HG02981 (cell line): ENCODE data around the gene FZD2.
"Not testable (repeated sequence)": the region's sequence is repeated elsewhere in the genome, so short reads cannot be mapped to it uniquely, and the experiment has no call there.

Experiments used
- ATAC-seq: cut with Tn5 transposase; IDR thresholded peaks from one replicate; pipeline ENCODE4 v1.9.1; 2021; ENCODE audit warnings: mild to moderate bottlenecking, moderate library complexity; ENCODE audit not compliant: unreplicated experiment

FZD2 gene

DNA sequence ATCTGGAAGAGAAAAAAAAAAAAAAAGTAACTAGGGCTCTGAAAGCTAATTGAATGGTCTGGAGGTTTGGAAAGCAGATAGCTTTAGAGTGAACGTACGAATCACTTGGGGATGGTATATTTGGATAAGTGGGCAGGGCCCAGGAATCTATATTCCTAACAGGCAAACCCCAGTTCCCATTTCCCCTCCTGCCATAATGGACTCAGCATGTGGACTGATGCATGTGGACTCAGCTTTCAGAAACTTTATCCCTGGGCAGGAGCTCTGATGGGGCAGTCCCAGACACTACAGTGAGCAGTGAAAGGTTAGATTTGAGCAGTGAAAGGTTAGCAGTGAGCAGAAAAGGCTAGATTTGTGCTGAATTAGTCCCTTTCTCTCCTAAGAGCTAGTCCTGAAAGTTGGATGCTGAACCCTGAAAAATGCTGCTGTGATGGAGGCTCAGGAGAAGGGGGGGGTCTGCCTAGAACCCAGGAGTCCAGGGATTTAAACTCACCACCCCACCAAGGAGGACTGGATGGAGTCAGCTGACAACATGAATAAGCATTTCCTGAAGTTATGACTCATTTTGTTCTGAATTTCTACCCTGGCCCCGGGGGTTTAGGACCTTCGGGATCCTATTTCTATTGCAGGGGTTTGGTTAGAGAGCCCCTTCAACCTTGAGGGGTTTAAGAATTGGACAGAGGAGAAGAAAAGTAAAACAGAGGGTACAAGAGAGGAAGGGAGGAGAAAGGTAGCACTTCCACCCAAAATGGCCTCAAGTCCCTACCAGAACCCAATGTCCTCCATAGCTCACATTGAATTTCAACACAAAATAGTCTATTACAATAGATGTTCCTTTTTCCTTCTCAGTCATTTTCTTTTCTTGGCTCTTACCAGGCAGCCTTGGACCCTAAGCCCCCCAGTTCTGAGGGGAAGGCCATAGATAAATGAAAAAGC, 10.3 kb upstream of the FZD2 start:
- no peak for ATAC-seq

DNA sequence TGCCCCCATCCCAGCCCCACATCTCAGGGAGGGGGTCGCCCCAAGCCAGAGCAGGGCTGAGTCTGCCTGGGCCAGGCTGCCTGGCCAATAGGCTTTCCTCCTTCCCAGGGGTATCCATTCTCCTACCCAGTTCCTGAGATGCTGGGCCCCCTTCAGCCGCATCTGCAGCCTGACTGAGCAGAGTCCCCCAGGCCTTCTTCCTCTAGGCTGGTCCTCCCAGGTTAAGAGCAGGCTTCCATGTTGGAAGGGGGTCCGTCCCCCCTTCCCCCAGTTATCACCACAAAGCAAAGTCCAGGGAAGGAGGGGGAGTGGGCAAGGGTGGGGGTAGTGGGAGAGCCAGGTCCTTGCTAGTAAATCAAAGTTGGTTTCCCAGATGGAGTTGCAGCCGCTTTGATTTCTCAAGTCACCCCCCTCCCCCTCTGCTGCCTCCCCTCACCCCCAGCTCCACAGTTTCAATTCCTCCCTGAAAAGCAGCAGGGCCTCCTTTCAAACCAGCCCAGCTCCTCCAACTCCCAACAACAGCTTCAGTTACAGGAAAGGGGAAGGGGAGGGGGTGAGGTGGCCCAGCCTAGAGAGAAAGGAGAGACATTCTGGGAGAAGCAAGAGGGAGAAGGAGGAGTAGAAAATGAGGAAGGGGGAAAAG, 9.5 kb upstream of the FZD2 start:
- ATAC-seq = no peak

DNA sequence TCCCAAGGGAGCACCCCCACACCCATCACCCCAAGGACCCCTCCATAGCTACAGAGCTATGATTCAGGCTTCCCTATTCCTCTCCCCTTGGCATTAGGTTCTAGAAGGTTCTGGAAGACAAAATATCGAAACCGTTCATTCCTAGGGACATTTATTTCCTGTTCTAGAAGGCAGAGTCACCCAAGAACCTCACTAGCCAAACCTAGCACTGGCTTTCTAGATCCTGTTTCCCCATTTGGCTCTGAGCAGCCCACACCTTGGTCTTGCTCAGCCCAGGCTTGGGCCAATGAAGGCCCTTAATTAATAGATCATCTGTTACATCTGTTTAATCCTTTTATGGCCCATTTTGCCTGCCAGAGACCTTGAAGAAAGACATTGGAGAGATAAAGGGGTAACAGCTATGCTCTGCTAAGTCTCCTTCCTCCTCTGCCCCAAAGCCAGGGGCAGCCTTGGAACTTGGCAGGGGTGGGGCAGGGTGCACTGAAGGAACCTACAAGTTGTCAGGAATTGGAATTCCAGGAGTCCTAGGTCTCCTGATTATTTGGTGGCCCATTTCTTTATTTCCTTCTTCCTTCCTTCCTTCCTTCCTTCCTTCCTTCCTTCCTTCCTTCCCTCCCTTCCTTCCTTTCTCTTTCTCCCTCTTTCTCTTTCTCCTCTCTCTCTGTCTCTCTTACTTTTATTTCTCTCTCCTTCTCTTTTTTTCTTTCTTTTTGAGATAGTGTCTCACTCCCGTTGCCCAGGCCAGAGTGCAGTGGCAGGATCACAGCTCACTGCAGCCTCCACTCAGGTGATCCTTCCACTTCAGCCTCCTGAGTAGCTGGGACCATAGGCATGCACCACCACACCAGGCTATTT, 8.7 kb upstream of the FZD2 start:
- no peak for ATAC-seq

DNA sequence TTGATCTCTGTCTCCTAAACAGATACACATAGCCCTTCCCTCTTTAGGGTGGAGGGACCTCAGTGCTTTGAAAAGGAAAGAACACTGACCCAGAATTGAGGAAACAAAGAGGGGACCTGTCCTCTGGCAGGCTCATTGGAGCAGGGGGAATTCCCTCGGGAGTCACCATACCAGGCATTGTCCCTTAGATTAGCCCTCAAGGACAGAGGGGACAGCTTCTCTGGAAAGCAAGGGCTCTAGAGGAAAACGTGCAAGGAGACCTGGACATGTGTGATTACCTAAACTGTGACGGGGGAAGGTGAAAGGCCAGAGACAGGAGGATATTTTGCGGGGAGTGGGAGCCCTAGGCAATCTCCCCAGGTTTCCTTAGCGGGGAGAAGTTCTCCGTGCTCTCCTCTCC, 7.6 kb upstream of the FZD2 start:
- no peak for ATAC-seq

DNA sequence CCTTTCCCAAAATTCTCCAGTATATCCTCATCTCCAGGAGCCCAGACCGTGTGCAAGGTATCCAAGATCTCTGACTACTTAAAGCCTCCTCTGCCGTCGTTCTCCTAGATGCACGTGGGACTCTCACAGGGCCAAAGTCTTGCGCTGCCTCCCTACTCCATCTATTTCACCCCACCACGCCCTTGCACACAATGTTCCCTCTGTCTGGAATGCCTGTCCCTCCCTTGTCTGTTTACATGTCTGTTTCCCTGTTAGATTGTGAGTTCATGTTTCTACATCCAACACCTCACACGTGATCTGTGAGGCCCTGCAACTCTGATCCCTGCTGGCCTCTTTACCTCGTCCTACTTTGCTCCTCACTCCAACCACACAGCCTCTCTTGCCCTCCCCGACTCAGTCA, 4.9 kb upstream of the FZD2 start:
- no peak for ATAC-seq

DNA sequence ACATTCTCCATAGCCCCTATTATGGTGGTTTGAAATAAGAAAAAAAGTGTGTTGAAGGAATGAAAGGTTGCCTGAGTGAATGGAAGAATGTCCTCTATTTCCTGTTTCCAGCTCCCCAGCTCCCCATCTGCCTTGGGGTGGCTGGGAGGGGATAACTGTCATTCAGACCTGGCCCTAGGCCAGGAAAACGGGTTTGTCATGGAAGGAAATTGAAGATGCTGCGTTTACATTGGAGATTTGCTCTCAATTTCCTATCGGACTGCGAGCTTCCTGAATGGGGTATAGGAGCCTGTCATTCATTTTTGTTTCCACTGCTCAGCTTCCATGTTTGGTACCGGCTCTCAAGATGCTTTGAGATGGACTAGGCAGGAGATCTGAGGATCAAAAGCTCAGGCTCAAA, 2.2 kb upstream of the FZD2 start:
- no peak for ATAC-seq

DNA sequence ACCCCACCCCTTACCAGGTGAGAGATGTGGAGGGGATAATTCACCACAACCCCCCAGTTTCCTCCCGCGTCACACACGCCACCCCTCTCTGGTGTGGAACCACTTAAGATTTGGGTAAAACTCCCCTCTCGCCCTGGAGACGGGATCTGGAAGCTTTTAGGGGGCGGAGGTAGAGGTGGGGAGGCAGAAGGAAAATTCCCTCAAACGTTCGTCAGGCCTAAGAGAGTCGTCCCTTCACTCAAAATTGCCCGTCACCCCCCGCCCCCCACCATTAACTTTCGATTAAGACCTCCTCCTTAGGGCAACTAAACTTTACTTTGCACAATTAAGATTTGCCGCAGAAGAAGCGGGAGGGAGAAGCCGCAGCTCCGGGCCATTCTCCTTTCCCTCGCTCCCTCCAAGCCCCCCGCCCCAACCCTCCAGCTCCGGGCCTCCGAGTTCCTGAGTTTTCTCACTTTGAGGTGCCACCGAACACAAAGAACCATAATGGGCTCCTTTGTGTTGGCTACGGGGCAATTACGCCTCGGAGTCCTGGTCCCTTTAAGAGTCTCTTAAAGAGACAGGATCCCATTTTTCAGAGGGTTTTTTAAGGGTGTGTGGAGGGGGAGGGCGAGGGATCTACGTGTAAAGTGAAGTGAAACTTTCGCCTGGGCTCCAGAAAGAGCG, 985 bp upstream of the FZD2 start:
- no peak for ATAC-seq

DNA sequence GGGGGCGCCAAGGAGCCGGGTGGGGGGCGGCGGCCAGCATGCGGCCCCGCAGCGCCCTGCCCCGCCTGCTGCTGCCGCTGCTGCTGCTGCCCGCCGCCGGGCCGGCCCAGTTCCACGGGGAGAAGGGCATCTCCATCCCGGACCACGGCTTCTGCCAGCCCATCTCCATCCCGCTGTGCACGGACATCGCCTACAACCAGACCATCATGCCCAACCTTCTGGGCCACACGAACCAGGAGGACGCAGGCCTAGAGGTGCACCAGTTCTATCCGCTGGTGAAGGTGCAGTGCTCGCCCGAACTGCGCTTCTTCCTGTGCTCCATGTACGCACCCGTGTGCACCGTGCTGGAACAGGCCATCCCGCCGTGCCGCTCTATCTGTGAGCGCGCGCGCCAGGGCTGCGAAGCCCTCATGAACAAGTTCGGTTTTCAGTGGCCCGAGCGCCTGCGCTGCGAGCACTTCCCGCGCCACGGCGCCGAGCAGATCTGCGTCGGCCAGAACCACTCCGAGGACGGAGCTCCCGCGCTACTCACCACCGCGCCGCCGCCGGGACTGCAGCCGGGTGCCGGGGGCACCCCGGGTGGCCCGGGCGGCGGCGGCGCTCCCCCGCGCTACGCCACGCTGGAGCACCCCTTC, 484 bp downstream of the FZD2 start:
- no peak for ATAC-seq

DNA sequence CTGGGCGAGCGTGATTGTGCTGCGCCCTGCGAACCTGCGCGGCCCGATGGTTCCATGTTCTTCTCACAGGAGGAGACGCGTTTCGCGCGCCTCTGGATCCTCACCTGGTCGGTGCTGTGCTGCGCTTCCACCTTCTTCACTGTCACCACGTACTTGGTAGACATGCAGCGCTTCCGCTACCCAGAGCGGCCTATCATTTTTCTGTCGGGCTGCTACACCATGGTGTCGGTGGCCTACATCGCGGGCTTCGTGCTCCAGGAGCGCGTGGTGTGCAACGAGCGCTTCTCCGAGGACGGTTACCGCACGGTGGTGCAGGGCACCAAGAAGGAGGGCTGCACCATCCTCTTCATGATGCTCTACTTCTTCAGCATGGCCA, 1.0 kb downstream of the FZD2 start:
- ATAC-seq = no peak

DNA sequence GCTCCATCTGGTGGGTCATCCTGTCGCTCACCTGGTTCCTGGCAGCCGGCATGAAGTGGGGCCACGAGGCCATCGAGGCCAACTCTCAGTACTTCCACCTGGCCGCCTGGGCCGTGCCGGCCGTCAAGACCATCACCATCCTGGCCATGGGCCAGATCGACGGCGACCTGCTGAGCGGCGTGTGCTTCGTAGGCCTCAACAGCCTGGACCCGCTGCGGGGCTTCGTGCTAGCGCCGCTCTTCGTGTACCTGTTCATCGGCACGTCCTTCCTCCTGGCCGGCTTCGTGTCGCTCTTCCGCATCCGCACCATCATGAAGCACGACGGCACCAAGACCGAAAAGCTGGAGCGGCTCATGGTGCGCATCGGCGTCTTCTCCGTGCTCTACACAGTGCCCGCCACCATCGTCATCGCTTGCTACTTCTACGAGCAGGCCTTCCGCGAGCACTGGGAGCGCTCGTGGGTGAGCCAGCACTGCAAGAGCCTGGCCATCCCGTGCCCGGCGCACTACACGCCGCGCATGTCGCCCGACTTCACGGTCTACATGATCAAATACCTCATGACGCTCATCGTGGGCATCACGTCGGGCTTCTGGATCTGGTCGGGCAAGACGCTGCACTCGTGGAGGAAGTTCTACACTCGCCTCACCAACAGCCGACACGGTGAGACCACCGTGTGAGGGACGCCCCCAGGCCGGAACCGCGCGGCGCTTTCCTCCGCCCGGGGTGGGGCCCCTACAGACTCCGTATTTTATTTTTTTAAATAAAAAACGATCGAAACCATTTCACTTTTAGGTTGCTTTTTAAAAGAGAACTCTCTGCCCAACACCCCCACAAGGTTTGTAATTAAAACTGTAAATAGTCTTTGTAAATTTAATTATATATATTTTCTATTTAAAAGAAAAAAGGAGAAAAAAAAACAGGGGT, 1.7 kb downstream of the FZD2 start:
- no peak for ATAC-seq

DNA sequence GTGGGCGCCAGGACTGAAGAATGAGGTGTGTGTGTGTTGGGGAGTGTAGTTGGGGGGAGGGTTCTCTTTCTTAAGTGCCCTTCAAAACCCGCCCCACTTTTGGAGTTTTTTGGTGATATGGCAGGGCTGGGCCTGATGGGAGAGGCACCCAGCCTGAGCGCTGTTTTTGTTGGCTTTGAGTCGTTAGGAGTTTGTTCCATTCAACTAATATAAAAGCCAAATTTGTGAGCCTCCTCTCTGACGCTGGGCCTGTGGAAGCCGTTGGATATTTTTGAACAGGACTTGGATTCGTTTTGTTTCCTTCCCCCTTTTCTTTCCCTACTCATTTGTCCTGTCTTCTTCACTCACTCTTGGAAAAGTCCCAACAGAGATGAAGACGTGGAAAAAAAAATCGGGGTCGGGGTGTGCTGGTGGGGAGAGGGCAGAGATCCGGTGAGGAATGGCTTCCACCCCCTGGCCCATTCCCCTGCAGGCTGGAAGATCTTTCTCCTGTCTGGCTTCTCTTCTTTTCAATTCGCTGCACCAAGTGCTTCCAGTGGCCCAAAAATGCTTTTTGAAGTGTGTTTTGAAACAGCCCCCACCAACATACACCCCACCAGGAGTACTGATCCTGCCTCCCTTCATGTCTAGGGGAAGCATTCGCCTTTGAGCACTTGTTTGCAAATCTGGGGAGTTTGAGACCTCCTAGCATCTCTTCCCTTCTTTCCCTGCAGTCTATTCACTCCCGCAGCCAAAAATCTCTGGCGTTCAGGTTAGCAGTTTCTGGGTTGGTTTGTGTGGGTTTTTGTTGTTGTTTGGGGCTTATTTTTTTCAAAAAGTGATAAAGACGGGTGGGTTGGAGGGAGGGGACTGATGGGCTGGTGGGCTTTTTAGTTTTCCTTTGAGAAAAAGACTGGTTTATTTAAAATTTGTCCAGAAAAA, 2.6 kb downstream of the FZD2 start:
- no peak for ATAC-seq

DNA sequence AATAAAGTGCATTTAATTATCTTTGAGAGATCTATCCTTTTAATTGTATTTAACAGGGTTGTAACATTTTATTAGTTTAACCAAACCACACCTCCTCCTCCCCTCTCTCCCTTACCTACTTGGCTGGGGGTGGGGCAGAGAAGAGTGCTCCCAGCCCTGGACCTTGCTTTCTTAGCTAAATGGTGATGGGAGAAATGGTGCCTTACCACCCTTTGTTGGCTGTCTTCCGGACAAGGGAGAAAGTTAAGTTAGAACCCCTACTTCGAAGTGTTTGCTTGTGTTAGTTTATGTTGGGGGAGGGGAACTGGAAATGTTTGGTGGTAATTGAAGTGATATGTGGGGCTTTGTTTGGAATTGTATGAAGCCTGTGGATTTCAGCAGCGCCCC, 3.9 kb downstream of the FZD2 start:
- no peak for ATAC-seq

DNA sequence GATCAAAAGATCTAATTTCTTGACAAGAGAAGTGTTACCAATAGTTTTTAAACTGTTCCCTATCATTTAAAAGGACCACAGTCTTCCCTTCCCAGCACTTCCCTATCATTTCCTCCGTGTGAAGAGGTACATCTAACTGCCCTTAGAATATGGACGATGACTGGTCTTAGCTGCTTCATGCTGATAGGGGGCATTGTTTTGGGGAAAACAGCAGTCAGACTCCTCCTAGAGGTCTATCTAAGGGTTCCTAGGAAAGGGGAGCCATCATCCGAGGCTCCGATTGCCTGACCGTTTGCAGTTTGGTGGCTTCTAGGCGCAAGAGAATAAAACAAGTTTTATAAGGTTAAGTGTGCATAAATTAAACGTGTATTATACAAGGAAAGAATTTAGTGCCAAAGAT, 7.1 kb downstream of the FZD2 start:
- no peak for ATAC-seq

DNA sequence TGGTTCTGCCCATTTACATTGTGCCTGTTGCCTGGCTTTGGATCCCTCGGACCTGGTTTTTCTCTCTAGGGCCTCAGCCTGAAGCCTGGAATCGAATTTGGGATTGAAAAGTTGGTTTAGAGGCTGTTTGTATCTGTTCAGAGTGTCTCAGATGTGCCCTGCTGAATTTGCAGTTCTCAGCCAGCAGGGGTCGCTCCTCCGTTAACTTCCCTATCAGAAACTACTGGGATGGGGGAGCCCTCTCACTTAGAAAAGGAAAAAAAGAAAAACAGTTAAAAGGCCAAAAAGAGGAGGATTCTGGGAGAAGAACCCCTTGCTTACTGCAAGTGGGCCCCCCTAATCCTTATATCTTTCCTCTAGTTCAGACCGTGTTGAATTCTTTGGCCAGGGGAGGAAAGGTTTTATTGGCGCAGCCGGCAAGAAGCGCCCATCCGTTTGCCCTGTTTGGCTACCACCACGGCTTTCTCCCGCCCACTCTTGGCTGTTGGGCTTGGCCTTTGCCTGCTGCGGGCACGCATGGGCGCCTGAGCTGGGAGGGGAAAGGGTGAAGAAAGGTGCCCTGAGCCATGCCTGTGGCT, 8.7 kb downstream of the FZD2 start:
- no peak for ATAC-seq

DNA sequence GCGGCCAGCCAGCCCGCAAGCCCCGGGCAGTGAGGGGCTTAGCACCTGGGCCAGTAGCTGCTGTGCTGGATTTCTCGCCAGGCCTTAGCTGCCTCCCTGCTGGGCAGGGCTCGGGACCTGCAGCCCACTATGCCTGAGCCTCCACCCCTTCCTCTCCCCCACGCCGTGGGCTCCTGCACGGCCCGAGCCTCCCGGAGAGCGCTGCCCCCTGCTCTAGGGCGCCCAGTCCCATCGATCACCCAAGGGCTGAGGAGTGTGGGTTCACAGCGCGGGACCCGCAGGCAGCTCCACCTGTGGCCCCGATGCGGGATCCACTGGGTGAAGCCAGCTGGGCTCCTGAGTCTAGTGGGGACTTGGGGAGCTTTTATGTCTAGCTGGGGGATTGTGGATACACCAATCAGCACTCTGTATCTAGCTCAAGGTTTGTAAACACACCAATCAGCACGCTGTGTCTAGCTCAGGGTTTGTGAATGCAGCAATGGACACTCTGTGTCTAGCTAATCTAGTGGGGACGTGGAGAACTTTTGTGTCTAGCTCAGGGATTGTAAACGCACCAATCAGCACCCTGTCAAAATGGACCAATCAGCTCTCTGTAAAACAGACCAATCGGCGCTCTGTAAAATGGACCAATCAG, 11.1 kb downstream of the FZD2 start:
- ATAC-seq = not testable (repeated sequence)

DNA sequence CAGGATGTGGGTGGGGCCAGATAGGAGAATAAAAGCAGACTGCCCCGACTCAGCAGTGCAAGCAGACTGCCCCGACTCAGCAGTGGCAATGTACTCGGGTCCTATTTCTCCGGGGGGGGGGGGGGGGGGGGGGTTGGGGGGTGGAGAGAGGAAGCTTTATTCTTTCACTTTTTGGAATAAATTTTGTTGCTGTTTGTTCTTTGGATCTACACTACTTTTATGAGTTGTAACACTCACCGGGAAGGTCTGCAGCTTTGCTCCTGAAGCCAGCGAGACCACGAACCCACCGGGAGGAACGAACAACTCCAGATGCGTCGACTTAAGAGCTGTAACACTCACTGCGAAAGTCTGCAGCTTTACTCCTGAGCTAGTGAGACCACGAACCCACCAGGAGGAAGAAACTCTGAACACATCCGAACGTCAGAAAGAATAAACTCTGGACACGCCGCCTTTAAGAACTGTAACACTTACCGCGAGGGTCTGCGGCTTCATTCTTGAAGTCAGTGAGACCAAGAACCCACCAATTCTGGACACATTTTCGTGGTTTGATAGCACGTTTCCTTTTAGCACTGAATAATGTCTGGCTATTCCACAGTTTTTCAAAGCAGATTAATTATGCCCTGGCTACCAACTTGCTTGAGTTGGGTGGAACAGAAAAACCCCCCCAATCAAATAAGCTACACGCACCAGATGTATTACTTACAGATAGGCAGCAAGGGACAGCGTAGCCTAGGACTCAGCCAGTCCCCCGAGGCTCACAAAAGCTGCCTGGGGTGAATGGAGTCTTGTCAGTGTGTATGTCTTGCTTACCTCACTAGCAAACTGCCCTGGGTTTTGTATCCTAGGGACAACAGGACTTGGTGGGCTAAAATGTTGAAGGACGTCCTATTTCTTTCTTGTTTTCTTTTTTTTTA, 11.9 kb downstream of the FZD2 start:
- ATAC-seq = no peak

DNA sequence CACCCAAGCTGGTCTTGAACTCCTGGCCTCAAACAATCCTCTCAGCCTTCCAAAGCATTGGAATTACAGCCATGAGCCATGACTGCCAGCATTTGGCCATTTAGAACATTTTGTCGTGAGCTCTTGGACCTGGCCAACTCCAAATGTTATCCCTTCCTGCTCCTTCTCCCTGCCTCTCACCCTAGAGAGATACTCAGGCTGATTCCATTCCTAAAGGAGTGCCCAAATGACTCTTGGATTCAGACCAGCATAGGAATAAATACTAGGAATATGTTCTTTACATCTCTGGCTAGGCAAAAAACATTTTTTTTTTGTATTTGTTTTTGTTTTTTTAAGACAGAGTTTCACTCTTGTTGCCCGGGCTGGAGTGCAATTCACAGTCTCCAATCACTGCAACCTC, 15.5 kb downstream of the FZD2 start:
- no peak for ATAC-seq
